GM21619 (cell line): ENCODE measurements around the gene PIK3CG.
"Not testable (repeated sequence)": the region's sequence is repeated elsewhere in the genome, so short reads cannot be mapped to it uniquely, and the experiment has no call there.

Experiments used
- ATAC-seq: cut with Tn5 transposase; IDR thresholded peaks from one replicate; pipeline ENCODE4 v1.9.1; 2021; ENCODE audit not compliant: unreplicated experiment

Gene PIK3CG

GRCh38 chr7:106885652-106886051, 20.6 kb downstream of the PIK3CG start:
- no peak for ATAC-seq

- peak; percentile 62 for ATAC-seq
Observed at GRCh38 chr7:106887421-106887820, 22.3 kb downstream of the PIK3CG start.

- no peak for ATAC-seq
Observed at GRCh38 chr7:106888204-106888603, 23.1 kb downstream of the PIK3CG start.

- no peak for ATAC-seq
Observed at GRCh38 chr7:106890952-106891351, 25.9 kb downstream of the PIK3CG start.

GRCh38 chr7:106891548-106892410, 26.7 kb downstream of the PIK3CG start:
- no peak for ATAC-seq

- no peak for ATAC-seq
Observed at GRCh38 chr7:106893591-106893990, 28.5 kb downstream of the PIK3CG start.

GRCh38 chr7:106895246-106895864, 30.3 kb downstream of the PIK3CG start:
- ATAC-seq = peak; percentile 97

- no peak for ATAC-seq
Observed at GRCh38 chr7:106896231-106896630, 31.1 kb downstream of the PIK3CG start.

- ATAC-seq = not testable (repeated sequence)
Observed at GRCh38 chr7:106897553-106897952, 32.5 kb downstream of the PIK3CG start.

GRCh38 chr7:106898967-106899366, 33.9 kb downstream of the PIK3CG start:
- ATAC-seq = not testable (repeated sequence)

GRCh38 chr7:106901828-106902441, 36.9 kb downstream of the PIK3CG start:
- ATAC-seq = no peak

GRCh38 chr7:106905734-106906133, 40.7 kb downstream of the PIK3CG start:
- no peak for ATAC-seq

GRCh38 chr7:106911959-106912358, 46.9 kb downstream of the PIK3CG start:
- ATAC-seq = no peak

- no peak for ATAC-seq
Observed at GRCh38 chr7:106914018-106914607, 49.0 kb downstream of the PIK3CG start.

GRCh38 chr7:106915407-106915806, 50.3 kb downstream of the PIK3CG start:
- no peak for ATAC-seq

- peak; percentile 99 for ATAC-seq
Observed at GRCh38 chr7:106915873-106916272, 50.8 kb downstream of the PIK3CG start.

GRCh38 chr7:106916679-106917078, 51.6 kb downstream of the PIK3CG start:
- no peak for ATAC-seq

GRCh38 chr7:106918991-106919390, 53.9 kb downstream of the PIK3CG start:
- no peak for ATAC-seq

- not testable (repeated sequence) for ATAC-seq
Observed at GRCh38 chr7:106924468-106924867, 59.4 kb downstream of the PIK3CG start.

- ATAC-seq = no peak
Observed at GRCh38 chr7:106926892-106927291, 61.8 kb downstream of the PIK3CG start.

GRCh38 chr7:106927536-106927935, 62.5 kb downstream of the PIK3CG start:
- no peak for ATAC-seq
